Activated CD4-positive, alpha-beta T cell treated with anti-CD3 and anti-CD28 coated beads for 1 hour (primary cell): ENCODE results near the gene HPS5.

Experiments
- DNase-seq: peaks from one replicate; pipeline ENCODE4 v3.0.0-alpha.2; 2020

HPS5 gene

GRCh38 chr11:18230859-18231258, 91.1 kb downstream of the HPS5 start:
- DNase-seq, result no peak

- DNase-seq, result no peak
Measured at GRCh38 chr11:18229501-18229900, 92.4 kb downstream of the HPS5 start.
